RWPE2 (cell line): ENCODE data around the gene CCDC124.
A peak's percentile ranks its signal among the peaks of the same experiment; 100 is the strongest.
"Not testable (repeated sequence)": the region's sequence is repeated elsewhere in the genome, so short reads cannot be mapped to it uniquely, and the experiment has no call there.

Experiments used
- ATAC-seq: fragments of 200-7000 bp; cut with Tn5 transposase; 3 replicates; pipeline ENCODE4 v1.9.1; 2021; ENCODE audit warnings: low read depth
- DNase-seq: peaks from one replicate; pipeline ENCODE4 v3.0.0-alpha.2; 2020; ENCODE audit warnings: low spot score
- H3K27ac ChIP-seq: fragments of 450-650 bp; 2 replicates; pipeline ENCODE4 v1.5.1; 2017; ENCODE audit warnings: mild to moderate bottlenecking; ENCODE audit not compliant: poor library complexity, severe bottlenecking
- H3K27me3 ChIP-seq: fragments of 250-450 bp; sonication (Bioruptor Pico); 2 replicates; pipeline ENCODE4 v1.5.1; 2021; ENCODE audit warnings: mild to moderate bottlenecking, moderate library complexity; ENCODE audit not compliant: insufficient read depth, poor library complexity, severe bottlenecking
- H3K36me3 ChIP-seq: fragments of 250-450 bp; sonication (Bioruptor Pico); 2 replicates; pipeline ENCODE4 v1.5.1; 2020; ENCODE audit warnings: low read depth, mild to moderate bottlenecking, moderate library complexity
- H3K4me1 ChIP-seq: fragments of 250-450 bp; sonication (Bioruptor Pico); 2 replicates; pipeline ENCODE4 v1.5.1; 2021; ENCODE audit warnings: mild to moderate bottlenecking, moderate library complexity; ENCODE audit not compliant: insufficient read depth, poor library complexity, severe bottlenecking
- H3K4me3 ChIP-seq: fragments of 250-450 bp; sonication (Bioruptor Pico); 2 replicates; pipeline ENCODE4 v1.5.1; 2021; ENCODE audit warnings: mild to moderate bottlenecking, moderate library complexity; ENCODE audit not compliant: severe bottlenecking
- H3K9me3 ChIP-seq: fragments of 250-450 bp; sonication (Bioruptor Pico); 2 replicates; pipeline ENCODE4 v1.5.1; 2021; ENCODE audit warnings: mild to moderate bottlenecking, moderate library complexity; ENCODE audit not compliant: severe bottlenecking
- CTCF ChIP-seq: fragments of 450-650 bp; IDR thresholded peaks from one replicate; pipeline ENCODE4 v1.5.1; 2017; ENCODE audit warnings: mild to moderate bottlenecking, moderate library complexity; ENCODE audit not compliant: poor library complexity, severe bottlenecking

Gene CCDC124

GRCh38 chr19:17932485-17933338 lies at the start of gene CCDC124:
TSS of gene CCDC124 (plus strand) at chr19:17933015. CDS start at chr19:17936421, 3,406 bp downstream.
- Histone ChIP-seq H3K36me3 (peaks cover 6% of the 10 kb centered on the region), H3K27ac (peak within 1 kb of the TSS; percentile 72), H3K27me3 (no peaks in the 10 kb centered on the region), H3K9me3 (no peaks in the 10 kb centered on the region), H3K4me3 (peak within 1 kb of the TSS; percentile 77), H3K4me1 (peaks cover 10% of the 10 kb centered on the region)
- peak; percentile 92 for ATAC-seq
- DNase-seq: peak; percentile 87
- TF ChIP-seq CTCF: peak; percentile 98

GRCh38 chr19:17883627-17884410 lies 49.0 kb upstream of the CCDC124 start:
- H3K27ac ChIP-seq: no peak overlapping the region
- no peak for TF ChIP-seq CTCF
- H3K27me3 ChIP-seq: no peaks in the 10 kb centered on the region

GRCh38 chr19:17886515-17886914 lies 46.3 kb upstream of the CCDC124 start:
- TF ChIP-seq CTCF: no peak
- H3K9me3 ChIP-seq: no peaks in the 10 kb centered on the region
- H3K27ac ChIP-seq: no peak overlapping the region
- H3K4me1 ChIP-seq: no peaks in the 10 kb centered on the region
- no peaks in the 10 kb centered on the region for H3K27me3 ChIP-seq
- ATAC-seq: no peak
- H3K4me3 ChIP-seq: no peak overlapping the region
- no peak for DNase-seq
- H3K36me3 ChIP-seq: no peaks in the 10 kb centered on the region

More at GRCh38 chr19:17883627-17884410, 49.0 kb upstream of the CCDC124 start:
- H3K4me3 ChIP-seq: no peak overlapping the region
- no peaks in the 10 kb centered on the region for H3K9me3 ChIP-seq
- no peaks in the 10 kb centered on the region for H3K36me3 ChIP-seq
- no peaks in the 10 kb centered on the region for H3K4me1 ChIP-seq
- DNase-seq: no peak
- no peak for ATAC-seq

- H3K4me1 ChIP-seq, H3K27me3 ChIP-seq, ATAC-seq, H3K4me3 ChIP-seq, H3K36me3 ChIP-seq, H3K9me3 ChIP-seq, H3K27ac ChIP-seq, DNase-seq: not testable (repeated sequence)
These were observed 45.6 kb upstream of the CCDC124 start for GRCh38 chr19:17887221-17887620.

GRCh38 chr19:17888260-17888659 lies 44.6 kb upstream of the CCDC124 start:
- TF ChIP-seq CTCF: no peak
- Histone ChIP-seq H3K27ac (no peak overlapping the region), H3K9me3 (no peaks in the 10 kb centered on the region), H3K36me3 (no peaks in the 10 kb centered on the region), H3K27me3 (no peaks in the 10 kb centered on the region), H3K4me1 (no peaks in the 10 kb centered on the region), H3K4me3 (no peak overlapping the region)
- ATAC-seq: no peak
- DNase-seq: no peak
